Lower leg skin (tissue), 3 donors: ENCODE results near the gene TSPOAP1.

Experiments used
- CTCF ChIP-seq, 3 donors: fragments of 450-650 bp; IDR thresholded peaks; one replicate each; pipeline ENCODE4 v1.5.1; 2016; ENCODE audit warnings: antibody characterized with exemption in 3 of 3, mild to moderate bottlenecking in 3 of 3, moderate library complexity in 2 of 3
- POLR2A ChIP-seq, 2 donors: fragments of 450-650 bp; IDR thresholded peaks; one replicate each; pipeline ENCODE4 v1.6.1; 2016 to 2017; ENCODE audit warnings: antibody characterized with exemption in 2 of 2, mild to moderate bottlenecking in 1 of 2, moderate library complexity in 1 of 2

GRCh38 chr17:58270476-58271215 lies 57.9 kb downstream of the TSPOAP1 start:
- TF ChIP-seq CTCF (IDR thresholded peaks at IDR 0.05) (no peak), POLR2A (IDR thresholded peaks at IDR 0.05) (no peak)
